H9 (cell line): ENCODE results near the gene DNER. TPM values are rescaled to one million over a fixed set of nuclear protein-coding genes. Genes with fewer than 3 reads are reported as not detected.

ENCODE experiments used
- DNase-seq: peaks from one replicate; pipeline ENCODE4 v3.0.0-alpha.2; 2017
- H2AFZ ChIP-seq: one replicate; pipeline ENCODE4 v1.6.1; 2013; ENCODE audit warnings: mild to moderate bottlenecking, low read length, control low read depth, moderate library complexity
- H2AK5ac ChIP-seq: 2 replicates; pipeline ENCODE4 v1.6.1; 2013; ENCODE audit warnings: low read length, control low read depth, mixed read lengths; ENCODE audit not compliant: insufficient read length
- H2BK120ac ChIP-seq: one replicate; pipeline ENCODE4 v1.6.1; 2013; ENCODE audit warnings: low read depth, mild to moderate bottlenecking, low read length, control low read depth, inconsistent platforms; ENCODE audit not compliant: poor library complexity, severe bottlenecking
- H2BK12ac ChIP-seq: 2 replicates; pipeline ENCODE4 v1.6.1; 2013; ENCODE audit warnings: low read length, control low read depth, mixed read lengths, low read depth; ENCODE audit not compliant: insufficient read length
- H2BK15ac ChIP-seq: 2 replicates; pipeline ENCODE4 v1.6.1; 2013; ENCODE audit warnings: low read depth, low read length, control low read depth
- H2BK20ac ChIP-seq: one replicate; pipeline ENCODE4 v1.6.1; 2013; ENCODE audit warnings: low read depth, mild to moderate bottlenecking, low read length, control low read depth, inconsistent platforms; ENCODE audit not compliant: poor library complexity, severe bottlenecking
- H2BK5ac ChIP-seq: 2 replicates; pipeline ENCODE4 v1.6.1; 2013; ENCODE audit warnings: low read length, control low read depth, mixed read lengths; ENCODE audit not compliant: insufficient read length
- H3K14ac ChIP-seq: 2 replicates; pipeline ENCODE4 v1.6.1; 2013; ENCODE audit warnings: low read length, control low read depth; ENCODE audit not compliant: insufficient read depth
- H3K18ac ChIP-seq: 2 replicates; pipeline ENCODE4 v1.6.1; 2013; ENCODE audit warnings: low read depth, mild to moderate bottlenecking, mixed read lengths, low read length, control low read depth; ENCODE audit not compliant: insufficient read length
- H3K23ac ChIP-seq: 2 replicates; pipeline ENCODE4 v1.6.1; 2013; ENCODE audit warnings: low read length, control low read depth, mixed read lengths, low read depth; ENCODE audit not compliant: insufficient read length
- H3K23me2 ChIP-seq: 2 replicates; pipeline ENCODE4 v1.6.1; 2013; ENCODE audit warnings: low read depth, mild to moderate bottlenecking, mixed read lengths, low read length, control low read depth; ENCODE audit not compliant: insufficient read length, poor library complexity, severe bottlenecking
- H3K27ac ChIP-seq: 2 replicates; pipeline ENCODE4 v1.5.1; 2013; ENCODE audit warnings: low read length, control low read depth, mixed read lengths, low read depth; ENCODE audit not compliant: insufficient read length
- H3K27me3 ChIP-seq: 2 replicates; pipeline ENCODE4 v1.6.1; 2013; ENCODE audit warnings: low read length, control low read depth, inconsistent platforms; ENCODE audit not compliant: insufficient read depth
- H3K4ac ChIP-seq: 2 replicates; pipeline ENCODE4 v1.6.1; 2013; ENCODE audit warnings: low read depth, mild to moderate bottlenecking, control low read depth, inconsistent platforms, low read length, moderate library complexity
- H3K4me1 ChIP-seq: 2 replicates; pipeline ENCODE4 v1.6.1; 2013; ENCODE audit warnings: low read length, control low read depth, inconsistent platforms; ENCODE audit not compliant: insufficient read depth
- H3K4me2 ChIP-seq: 2 replicates; pipeline ENCODE4 v1.6.1; 2013; ENCODE audit warnings: low read length, control low read depth, mixed read lengths; ENCODE audit not compliant: insufficient read length, insufficient read depth
- H3K56ac ChIP-seq: 2 replicates; pipeline ENCODE4 v1.6.1; 2013; ENCODE audit warnings: low read depth, mild to moderate bottlenecking, mixed read lengths, low read length, control low read depth; ENCODE audit not compliant: insufficient read length
- H3K79me1 ChIP-seq: 2 replicates; pipeline ENCODE4 v1.6.1; 2013; ENCODE audit warnings: low read depth, mild to moderate bottlenecking, moderate library complexity, low read length, control low read depth, inconsistent platforms; ENCODE audit not compliant: insufficient read depth, poor library complexity, severe bottlenecking
- H3K79me2 ChIP-seq: 2 replicates; pipeline ENCODE4 v1.6.1; 2013; ENCODE audit warnings: low read length, control low read depth, inconsistent platforms; ENCODE audit not compliant: insufficient read depth
- H3K9ac ChIP-seq: 2 replicates; pipeline ENCODE4 v1.6.1; 2013; ENCODE audit warnings: low read length, control low read depth, mixed read lengths; ENCODE audit not compliant: insufficient read length; ENCODE audit errors: extremely low read depth
- H3K9me3 ChIP-seq: one replicate; pipeline ENCODE4 v1.6.1; 2013; ENCODE audit warnings: low read depth, low read length, inconsistent platforms; ENCODE audit not compliant: control insufficient read depth
- H3T11ph ChIP-seq: one replicate; pipeline ENCODE4 v1.6.1; 2013; ENCODE audit warnings: mild to moderate bottlenecking, low read length, control low read depth, inconsistent platforms
- H4K20me1 ChIP-seq: one replicate; pipeline ENCODE4 v1.6.1; 2013; ENCODE audit not compliant: control insufficient read depth, insufficient read length, insufficient read depth
- H4K5ac ChIP-seq: 2 replicates; pipeline ENCODE4 v1.6.1; 2013; ENCODE audit warnings: low read depth, mild to moderate bottlenecking, mixed read lengths, low read length, control low read depth; ENCODE audit not compliant: insufficient read length
- H4K8ac ChIP-seq: replicated peaks from 2 replicates; pipeline ENCODE4 v1.6.1; 2013; ENCODE audit warnings: low read length, control low read depth, mixed read lengths, low read depth; ENCODE audit not compliant: insufficient read length
- H4K91ac ChIP-seq: 2 replicates; pipeline ENCODE4 v1.6.1; 2013; ENCODE audit warnings: low read depth, mild to moderate bottlenecking, moderate library complexity, mixed read lengths, low read length, control low read depth; ENCODE audit not compliant: insufficient read length
- H3K27ac Mint-ChIP-seq, 3 experiments: 2 replicates in 2 of 3; 3 replicates in 1 of 3; pipeline ENCODE4 v1.8.0; 2020 to 2021; ENCODE audit warnings: mixed read lengths in 3 of 3, mild to moderate bottlenecking in 1 of 3, moderate library complexity in 1 of 3
- H3K27me3 Mint-ChIP-seq: 2 replicates; pipeline ENCODE4 v1.8.0; 2021; ENCODE audit warnings: low read depth, mild to moderate bottlenecking, moderate library complexity, mixed read lengths
- H3K36me3 Mint-ChIP-seq, 3 experiments: 2 replicates in 2 of 3; 3 replicates in 1 of 3; pipeline ENCODE4 v1.8.0; 2020 to 2021; ENCODE audit warnings: low read depth in 3 of 3, mixed read lengths in 3 of 3; ENCODE audit not compliant: insufficient read depth in 1 of 3
- H3K4me1 Mint-ChIP-seq, 2 experiments: 2 replicates each; pipeline ENCODE4 v1.8.0; 2020; ENCODE audit warnings: mixed read lengths in 2 of 2
- H3K4me3 Mint-ChIP-seq, 2 experiments: 2 replicates in 1 of 2; 3 replicates in 1 of 2; pipeline ENCODE4 v1.8.0; 2020 to 2021; ENCODE audit warnings: mild to moderate bottlenecking in 2 of 2, mixed read lengths in 2 of 2, moderate library complexity in 1 of 2
- H3K9me3 Mint-ChIP-seq, 2 experiments: 2 replicates in 1 of 2; 3 replicates in 1 of 2; pipeline ENCODE4 v1.8.0; 2020; ENCODE audit warnings: mild to moderate bottlenecking in 2 of 2, mixed read lengths in 2 of 2, moderate library complexity in 1 of 2
- WGBS: extraction: QIAGEN DNeasy Blood & Tissue Kit; methylation state at CpG from one replicate; pipeline ENCODE4 v1.1.7; 2013; ENCODE audit warnings: missing lambda C conversion rate, low lambda C conversion rate, mixed read lengths; ENCODE audit not compliant: insufficient read length; ENCODE audit errors: extremely low coverage; 5-methylcytosine and 5-hydroxymethylcytosine counted together
- total RNA-seq: library from RNA; stranded (reverse); gene quantifications from 2 replicates; pipeline ENCODE4 v1.2.1, GENCODE V29; 2021
- TF ChIP-seq, protein P1 (sequence below): fragments of 200-600 bp; sonication (generic); conservative IDR thresholded peaks from 3 replicates; pipeline ENCODE4 v1.8.0; 2021; ENCODE audit warnings: antibody characterized with exemption, mild to moderate bottlenecking

Gene DNER
- total RNA-seq, 1 experiment from 2014 or later: 1.0 TPM

DNA sequence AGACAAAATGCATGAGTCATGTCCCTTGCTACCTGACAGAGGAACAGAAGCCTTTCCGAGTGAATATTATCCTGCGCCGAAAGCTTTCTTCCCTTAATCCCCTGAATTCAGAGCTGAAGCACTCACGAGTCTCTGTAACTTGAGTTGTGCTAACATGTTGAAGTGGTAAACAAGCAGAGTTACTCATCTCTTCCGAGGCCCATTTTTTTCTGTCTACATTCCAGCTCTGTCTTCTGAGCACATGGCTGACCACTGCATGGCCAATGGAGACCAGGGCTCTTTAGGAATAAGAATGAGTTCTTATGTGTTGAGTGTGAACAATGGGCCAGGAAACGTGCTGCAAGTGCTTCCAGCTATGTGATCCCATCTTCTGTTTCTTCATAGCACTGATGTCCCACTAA lies 370.2 kb downstream of the DNER start:
- Mint-ChIP-seq H3K4me1 (no peaks in the 10 kb centered on the region), H3K9me3 (peaks cover 1 to 8% of the 10 kb centered on the region in 2 experiments; a peak in 3 of 5 replicates), H3K36me3 (peaks cover 0 to 7% (median 0%) of the 10 kb centered on the region in 3 experiments; a peak in 1 of 7 replicates), H3K27me3 (no peaks in the 10 kb centered on the region), H3K4me3 (no peak overlapping the region), H3K27ac (no peak overlapping the region)
- no peak overlapping the region for H4K5ac ChIP-seq
- no peaks in the 10 kb centered on the region for H3K23me2 ChIP-seq
- no peak overlapping the region for H2AK5ac ChIP-seq
- no peak overlapping the region for H2BK20ac ChIP-seq
- H2BK120ac ChIP-seq: no peak overlapping the region
- H3K27ac ChIP-seq: no peak overlapping the region
- H3K4me1 ChIP-seq: no peaks in the 10 kb centered on the region
- H3K14ac ChIP-seq: no peak overlapping the region
- no peaks in the 10 kb centered on the region for H4K20me1 ChIP-seq
- peaks cover 1% of the 10 kb centered on the region for H3K9me3 ChIP-seq
- H3K56ac ChIP-seq: no peak overlapping the region
- H3K23ac ChIP-seq: no peak overlapping the region
- H4K8ac ChIP-seq: no peak overlapping the region
- H3K79me1 ChIP-seq: no peaks in the 10 kb centered on the region
- H3K9ac ChIP-seq: no peak overlapping the region
- H2BK15ac ChIP-seq: no peak overlapping the region
- H2BK12ac ChIP-seq: no peak overlapping the region
- no peak overlapping the region for H3K18ac ChIP-seq
- no peaks in the 10 kb centered on the region for H3K79me2 ChIP-seq
- no peak overlapping the region for H2AFZ ChIP-seq
- H3T11ph ChIP-seq: no peak overlapping the region
- H3K4ac ChIP-seq: no peak overlapping the region
- H4K91ac ChIP-seq: no peak overlapping the region
- H3K4me2 ChIP-seq: no peak overlapping the region
- H2BK5ac ChIP-seq: no peak overlapping the region
- TF ChIP-seq, protein P1, sequence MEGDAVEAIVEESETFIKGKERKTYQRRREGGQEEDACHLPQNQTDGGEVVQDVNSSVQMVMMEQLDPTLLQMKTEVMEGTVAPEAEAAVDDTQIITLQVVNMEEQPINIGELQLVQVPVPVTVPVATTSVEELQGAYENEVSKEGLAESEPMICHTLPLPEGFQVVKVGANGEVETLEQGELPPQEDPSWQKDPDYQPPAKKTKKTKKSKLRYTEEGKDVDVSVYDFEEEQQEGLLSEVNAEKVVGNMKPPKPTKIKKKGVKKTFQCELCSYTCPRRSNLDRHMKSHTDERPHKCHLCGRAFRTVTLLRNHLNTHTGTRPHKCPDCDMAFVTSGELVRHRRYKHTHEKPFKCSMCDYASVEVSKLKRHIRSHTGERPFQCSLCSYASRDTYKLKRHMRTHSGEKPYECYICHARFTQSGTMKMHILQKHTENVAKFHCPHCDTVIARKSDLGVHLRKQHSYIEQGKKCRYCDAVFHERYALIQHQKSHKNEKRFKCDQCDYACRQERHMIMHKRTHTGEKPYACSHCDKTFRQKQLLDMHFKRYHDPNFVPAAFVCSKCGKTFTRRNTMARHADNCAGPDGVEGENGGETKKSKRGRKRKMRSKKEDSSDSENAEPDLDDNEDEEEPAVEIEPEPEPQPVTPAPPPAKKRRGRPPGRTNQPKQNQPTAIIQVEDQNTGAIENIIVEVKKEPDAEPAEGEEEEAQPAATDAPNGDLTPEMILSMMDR: no peak
- no peaks in the 10 kb centered on the region for H3K27me3 ChIP-seq
- no peak for DNase-seq
- WGBS: no CpG with 5 or more reads among the region's 6 CpGs
